Trophoblast cell (in vitro differentiated cells and primary cell): ENCODE measurements around the gene PLA2G15. TPM values are rescaled to one million over a fixed set of nuclear protein-coding genes. Genes with fewer than 3 reads are reported as not detected.

Experiments
- DNase-seq, 2 donors: peaks; one replicate each; pipeline ENCODE4 v3.0.0-alpha.2; 2016
- H2AFZ ChIP-seq: 2 replicates; pipeline ENCODE4 v1.6.1; 2013; ENCODE audit warnings: low read length, moderate library complexity, mild to moderate bottlenecking; ENCODE audit not compliant: insufficient read depth, poor library complexity
- H2AK5ac ChIP-seq: 2 replicates; pipeline ENCODE4 v1.6.1; 2013; ENCODE audit warnings: mild to moderate bottlenecking, low read length
- H2BK120ac ChIP-seq: 2 replicates; pipeline ENCODE4 v1.6.1; 2013; ENCODE audit warnings: low read length, mild to moderate bottlenecking, moderate library complexity; ENCODE audit not compliant: insufficient read depth, poor library complexity
- H2BK12ac ChIP-seq: 2 replicates; pipeline ENCODE4 v1.6.1; 2013; ENCODE audit warnings: mild to moderate bottlenecking, low read length, moderate library complexity
- H2BK5ac ChIP-seq: 2 replicates; pipeline ENCODE4 v1.6.1; 2013; ENCODE audit warnings: low read length, low read depth, moderate library complexity, mild to moderate bottlenecking; ENCODE audit not compliant: poor library complexity
- H3K14ac ChIP-seq: 2 replicates; pipeline ENCODE4 v1.6.1; 2013; ENCODE audit warnings: mild to moderate bottlenecking, low read length
- H3K18ac ChIP-seq: 2 replicates; pipeline ENCODE4 v1.6.1; 2013; ENCODE audit warnings: mild to moderate bottlenecking, low read length
- H3K23ac ChIP-seq: 2 replicates; pipeline ENCODE4 v1.6.1; 2013; ENCODE audit warnings: low read length
- H3K27ac ChIP-seq: 2 replicates; pipeline ENCODE4 v1.5.1; 2013; ENCODE audit warnings: low read depth, mild to moderate bottlenecking, inconsistent platforms, low read length, moderate library complexity
- H3K27me3 ChIP-seq: 2 replicates; pipeline ENCODE4 v1.6.1; 2013; ENCODE audit warnings: inconsistent platforms, mild to moderate bottlenecking, low read length, moderate library complexity; ENCODE audit not compliant: insufficient read depth
- H3K36me3 ChIP-seq, 2 experiments: 1 replicate in 1 of 2; 2 replicates in 1 of 2; pipeline ENCODE4 v1.6.1; 2013; ENCODE audit warnings: low read length in 2 of 2, mild to moderate bottlenecking in 2 of 2, moderate library complexity in 1 of 2; ENCODE audit not compliant: insufficient read depth in 2 of 2, control insufficient read depth in 1 of 2
- H3K4ac ChIP-seq: 2 replicates; pipeline ENCODE4 v1.6.1; 2013; ENCODE audit warnings: low read depth, mild to moderate bottlenecking, low read length, moderate library complexity
- H3K4me1 ChIP-seq, 2 experiments: 1 replicate in 1 of 2; 2 replicates in 1 of 2; pipeline ENCODE4 v1.6.1; 2013; ENCODE audit warnings: low read length in 2 of 2, mild to moderate bottlenecking in 2 of 2, moderate library complexity in 1 of 2; ENCODE audit not compliant: insufficient read depth in 2 of 2, control insufficient read depth in 1 of 2
- H3K4me2 ChIP-seq: 2 replicates; pipeline ENCODE4 v1.6.1; 2013; ENCODE audit warnings: inconsistent platforms, mild to moderate bottlenecking, low read length, moderate library complexity
- H3K4me3 ChIP-seq: 2 replicates; pipeline ENCODE4 v1.5.1; 2013; ENCODE audit warnings: mild to moderate bottlenecking, low read depth, low read length, inconsistent platforms
- H3K79me1 ChIP-seq: one replicate; pipeline ENCODE4 v1.6.1; 2013; ENCODE audit warnings: low read length
- H3K79me2 ChIP-seq: 2 replicates; pipeline ENCODE4 v1.6.1; 2013; ENCODE audit warnings: low read length, mild to moderate bottlenecking; ENCODE audit not compliant: control insufficient read depth, insufficient read depth, poor library complexity
- H3K9ac ChIP-seq: 2 replicates; pipeline ENCODE4 v1.6.1; 2013; ENCODE audit warnings: mild to moderate bottlenecking, low read length
- H3K9me3 ChIP-seq: 2 replicates; pipeline ENCODE4 v1.6.1; 2013; ENCODE audit warnings: low read depth, mild to moderate bottlenecking, control low read depth, inconsistent platforms, low read length; ENCODE audit not compliant: insufficient read depth
- H4K12ac ChIP-seq: 2 replicates; pipeline ENCODE4 v1.6.1; 2013; ENCODE audit warnings: low read depth, mild to moderate bottlenecking, low read length, moderate library complexity
- H4K8ac ChIP-seq: 2 replicates; pipeline ENCODE4 v1.6.1; 2013; ENCODE audit warnings: low read depth, mild to moderate bottlenecking, low read length, moderate library complexity
- H4K91ac ChIP-seq: one replicate; pipeline ENCODE4 v1.6.1; 2013; ENCODE audit warnings: low read depth, mild to moderate bottlenecking, low read length, moderate library complexity
- WGBS: extraction: QIAGEN DNeasy Blood & Tissue Kit; methylation state at CpG from one replicate; pipeline ENCODE4 v1.1.7; 2013; ENCODE audit warnings: missing lambda C conversion rate; ENCODE audit not compliant: insufficient read length, insufficient coverage; ENCODE audit errors: extremely low coverage; 5-methylcytosine and 5-hydroxymethylcytosine counted together
- polyA plus RNA-seq: library from polyadenylated mRNA; stranded (reverse); fragments of 200-250 nt; gene quantifications from 2 replicates; pipeline ENCODE4 v1.2.3, GENCODE V29; 2013

PLA2G15 gene
- polyA plus RNA-seq, result 22.1 and 24.6 TPM in 2 replicates

DNA sequence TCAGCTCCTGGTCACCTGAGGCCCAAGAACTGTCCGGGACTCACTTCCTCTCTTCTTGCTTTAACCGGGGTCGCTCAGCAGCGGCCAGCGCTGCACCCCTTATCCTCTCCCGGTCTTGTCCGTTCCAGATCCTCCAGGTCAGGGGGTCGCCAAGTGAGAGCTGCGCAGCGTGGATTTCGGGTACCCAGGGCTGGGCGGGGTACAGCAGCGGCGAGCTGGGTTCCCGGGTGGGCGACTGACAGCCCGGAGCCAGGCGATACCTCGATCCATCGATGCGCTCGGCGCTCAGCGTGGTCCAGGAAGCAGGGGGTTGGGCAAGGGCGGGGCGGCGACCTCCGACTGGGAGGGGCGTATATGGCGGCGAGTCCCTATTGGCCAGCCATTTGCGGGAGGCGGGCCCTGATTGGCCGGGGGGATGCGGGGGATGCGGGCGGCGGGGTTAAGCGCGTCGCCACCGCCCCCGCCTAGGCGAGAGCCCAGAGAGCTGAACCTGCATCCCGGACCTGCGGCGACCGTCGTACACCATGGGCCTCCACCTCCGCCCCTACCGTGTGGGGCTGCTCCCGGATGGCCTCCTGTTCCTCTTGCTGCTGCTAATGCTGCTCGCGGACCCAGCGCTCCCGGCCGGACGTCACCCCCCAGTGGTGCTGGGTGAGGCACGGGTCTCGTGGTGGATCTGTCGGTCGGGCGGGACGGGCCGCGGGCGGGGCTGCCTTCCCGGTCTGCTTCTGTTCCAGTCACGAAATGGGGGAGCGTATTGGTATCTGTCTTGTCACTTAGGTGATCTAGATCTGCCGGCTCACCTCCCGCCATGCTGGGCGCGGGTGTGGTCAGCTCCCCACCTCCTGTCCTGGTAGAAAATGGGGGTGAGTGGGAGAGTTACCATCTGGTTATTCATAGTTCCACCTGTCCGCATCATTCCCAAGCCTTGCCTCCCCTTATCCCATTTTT is at the start of gene PLA2G15:
PLA2G15 (plus strand) TSS at position 471 of the 951 bp plus-strand sequence; CDS start at position 525, 54 bp downstream.
- H3K14ac ChIP-seq, result peak within 1 kb of the TSS; percentile 42
- no peak within 1 kb of the TSS for H3K23ac ChIP-seq
- H3K4me2 ChIP-seq, result peak within 1 kb of the TSS; percentile 89
- peak within 1 kb of the TSS; percentile 80 for H2AFZ ChIP-seq
- peak; percentile 85 to 92 for DNase-seq
- H3K4ac ChIP-seq, result no peak within 1 kb of the TSS
- H3K4me3 ChIP-seq, result peak within 1 kb of the TSS; percentile 94
- peaks cover 12% of the 10 kb centered on the region in 2 experiments for H3K4me1 ChIP-seq
- H4K12ac ChIP-seq, result peak within 1 kb of the TSS; percentile 56
- no peak within 1 kb of the TSS for H3K27ac ChIP-seq
- no peak within 1 kb of the TSS for H2BK120ac ChIP-seq
- no peak within 1 kb of the TSS for H2BK12ac ChIP-seq
- peaks cover 3 to 5% of the 10 kb centered on the region in 2 experiments for H3K36me3 ChIP-seq
- H3K9me3 ChIP-seq, result peaks cover 2% of the 10 kb centered on the region
- peaks cover 5% of the 10 kb centered on the region for H3K79me2 ChIP-seq
- peaks cover 6% of the 10 kb centered on the region for H3K79me1 ChIP-seq
- peak within 1 kb of the TSS; percentile 57 for H3K18ac ChIP-seq
- H3K27me3 ChIP-seq, result no peaks in the 10 kb centered on the region
- H3K9ac ChIP-seq, result peak within 1 kb of the TSS; percentile 71
- H4K91ac ChIP-seq, result peak within 1 kb of the TSS; percentile 10
- no peak within 1 kb of the TSS for H2BK5ac ChIP-seq
- H2AK5ac ChIP-seq, result peak within 1 kb of the TSS; percentile 23
- WGBS, result no CpG with 5 or more reads among the region's 75 CpGs
- H4K8ac ChIP-seq, result peak within 1 kb of the TSS; percentile 78

DNA sequence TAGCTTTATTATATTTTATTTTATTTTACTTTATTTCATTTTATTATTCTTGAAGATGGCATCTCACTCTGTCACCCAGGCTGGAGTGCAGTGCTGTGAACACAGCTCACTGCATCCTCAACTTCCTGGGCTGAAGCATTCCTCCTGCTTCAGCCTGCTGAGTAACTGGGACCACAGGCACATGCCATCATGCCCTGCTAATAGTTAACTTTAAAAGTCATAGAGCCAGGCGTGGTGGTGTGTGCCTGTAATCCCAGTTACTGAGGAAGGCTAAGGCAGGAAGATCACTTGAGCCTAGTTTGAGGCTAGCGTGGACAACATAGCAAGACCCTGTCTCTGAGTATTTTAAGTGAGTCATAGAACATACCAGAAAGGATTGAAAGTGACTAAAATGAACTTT is 47.9 kb upstream of the PLA2G15 start:
- WGBS, result no CpG with 5 or more reads among the region's 2 CpGs
- Histone ChIP-seq H3K36me3 (peaks cover 0 to 5% of the 10 kb centered on the region in 2 experiments), H3K27me3 (no peaks in the 10 kb centered on the region), H2AK5ac (no peak overlapping the region), H3K14ac (no peak overlapping the region), H4K91ac (no peak overlapping the region), H2AFZ (no peak overlapping the region), H3K79me1 (no peaks in the 10 kb centered on the region), H3K18ac (no peak overlapping the region), H3K4me1 (no peaks in the 10 kb centered on the region), H3K27ac (no peak overlapping the region), H2BK12ac (no peak overlapping the region), H3K23ac (no peak overlapping the region), H3K4me3 (no peak overlapping the region), H2BK120ac (no peak overlapping the region), H3K9ac (no peak overlapping the region), H4K12ac (no peak overlapping the region), H4K8ac (no peak overlapping the region), H3K4me2 (no peak overlapping the region), H3K9me3 (no peaks in the 10 kb centered on the region), H3K79me2 (no peaks in the 10 kb centered on the region), H3K4ac (no peak overlapping the region), H2BK5ac (no peak overlapping the region)
- DNase-seq, result peak; percentile 7 to 63

DNA sequence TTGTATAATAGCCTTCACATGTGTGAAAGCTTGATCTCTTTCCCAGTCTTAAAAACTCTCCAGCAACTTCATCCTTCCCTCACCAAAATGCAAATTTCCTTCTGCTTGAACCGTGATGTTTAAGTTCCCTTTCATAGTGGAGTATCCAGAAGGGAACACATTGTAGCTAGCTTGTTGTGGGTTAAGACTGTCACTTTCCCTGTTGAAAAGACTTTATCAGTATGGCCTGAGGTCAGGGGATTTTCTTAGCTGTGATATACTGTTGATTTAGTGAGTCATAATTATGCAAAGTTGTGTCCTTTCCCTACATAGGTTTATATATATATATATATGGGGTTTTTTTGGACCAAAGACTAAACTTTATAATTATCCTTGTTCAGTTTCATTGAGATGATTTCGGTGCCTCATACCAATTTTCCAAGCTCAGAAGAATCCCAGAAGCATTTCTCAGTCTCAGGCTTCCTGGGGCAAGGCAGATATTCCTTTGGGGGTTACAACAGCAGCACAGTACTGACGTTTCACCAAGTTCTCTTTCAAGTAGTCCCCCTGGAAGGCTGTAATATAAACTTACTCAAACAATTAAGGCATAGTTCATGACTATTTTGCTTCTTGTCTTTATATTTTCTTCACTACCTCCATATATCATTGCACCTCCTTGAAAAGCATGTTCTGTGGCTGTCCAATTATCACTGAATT is 44.9 kb upstream of the PLA2G15 start:
- Histone ChIP-seq H3K27me3 (no peaks in the 10 kb centered on the region), H3K79me1 (no peaks in the 10 kb centered on the region), H2BK120ac (no peak overlapping the region), H2AFZ (no peak overlapping the region), H3K4me1 (no peaks in the 10 kb centered on the region), H4K91ac (no peak overlapping the region), H3K14ac (no peak overlapping the region), H2BK12ac (no peak overlapping the region), H2AK5ac (no peak overlapping the region), H3K4ac (no peak overlapping the region), H3K27ac (no peak overlapping the region), H3K4me3 (no peak overlapping the region), H3K9ac (no peak overlapping the region), H3K18ac (no peak overlapping the region), H3K9me3 (no peaks in the 10 kb centered on the region), H3K4me2 (no peak overlapping the region), H3K79me2 (no peaks in the 10 kb centered on the region), H3K36me3 (peaks cover 0 to 2% of the 10 kb centered on the region in 2 experiments), H4K8ac (no peak overlapping the region), H3K23ac (no peak overlapping the region), H2BK5ac (no peak overlapping the region), H4K12ac (no peak overlapping the region)
- no peak for DNase-seq
- no CpG with 5 or more reads among the region's 3 CpGs for WGBS

DNA sequence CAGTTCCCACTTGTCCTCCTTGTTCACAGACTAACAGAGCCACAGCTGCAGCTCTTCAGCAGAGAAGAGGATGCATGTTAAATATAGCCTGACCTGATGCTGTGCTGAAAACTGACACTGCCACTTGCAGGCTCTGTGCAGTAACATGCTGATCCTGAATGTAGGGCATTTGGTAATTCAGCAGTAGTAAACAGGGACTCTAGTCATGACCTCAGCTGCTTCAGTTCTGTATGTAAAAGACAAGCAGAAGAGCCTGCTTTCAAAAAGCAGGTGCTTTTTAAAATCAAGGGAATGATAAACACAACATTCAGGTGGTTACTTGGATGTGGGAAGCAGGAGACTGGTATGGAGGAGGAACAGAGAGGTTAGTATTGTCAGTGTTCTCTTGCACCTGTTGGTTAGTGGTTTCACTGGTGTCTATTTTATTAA is 43.1 kb upstream of the PLA2G15 start:
- H3K79me2 ChIP-seq, result no peaks in the 10 kb centered on the region
- no peak overlapping the region for H2BK120ac ChIP-seq
- H3K27me3 ChIP-seq, result no peaks in the 10 kb centered on the region
- peaks cover 0 to 2% of the 10 kb centered on the region in 2 experiments for H3K36me3 ChIP-seq
- DNase-seq, result no peak
- no peak overlapping the region for H3K18ac ChIP-seq
- H3K79me1 ChIP-seq, result no peaks in the 10 kb centered on the region
- H3K4ac ChIP-seq, result no peak overlapping the region
- H4K12ac ChIP-seq, result no peak overlapping the region
- no peak overlapping the region for H2AFZ ChIP-seq
- H4K91ac ChIP-seq, result no peak overlapping the region
- no peaks in the 10 kb centered on the region for H3K4me1 ChIP-seq
- no peak overlapping the region for H3K27ac ChIP-seq
- no peak overlapping the region for H2BK5ac ChIP-seq
- H2BK12ac ChIP-seq, result no peak overlapping the region
- no peak overlapping the region for H3K14ac ChIP-seq
- H3K23ac ChIP-seq, result no peak overlapping the region
- no peak overlapping the region for H3K9ac ChIP-seq
- no peak overlapping the region for H3K4me2 ChIP-seq
- H4K8ac ChIP-seq, result no peak overlapping the region
- no peak overlapping the region for H3K4me3 ChIP-seq
- H2AK5ac ChIP-seq, result no peak overlapping the region
- H3K9me3 ChIP-seq, result no peaks in the 10 kb centered on the region
